AML-193 (cell line): ENCODE measurements around the gene BCL2L14.

Experiments used
- DNase-seq, 2 experiments: peaks; one replicate each; lab custom pipeline; 2025; lab: John Stamatoyannopoulos, UW

The BCL2L14 gene, protein sequence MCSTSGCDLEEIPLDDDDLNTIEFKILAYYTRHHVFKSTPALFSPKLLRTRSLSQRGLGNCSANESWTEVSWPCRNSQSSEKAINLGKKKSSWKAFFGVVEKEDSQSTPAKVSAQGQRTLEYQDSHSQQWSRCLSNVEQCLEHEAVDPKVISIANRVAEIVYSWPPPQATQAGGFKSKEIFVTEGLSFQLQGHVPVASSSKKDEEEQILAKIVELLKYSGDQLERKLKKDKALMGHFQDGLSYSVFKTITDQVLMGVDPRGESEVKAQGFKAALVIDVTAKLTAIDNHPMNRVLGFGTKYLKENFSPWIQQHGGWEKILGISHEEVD

GRCh38 chr12:12070674-12071656 lies at the start of gene BCL2L14:
Gene BCL2L14, plus strand, starts transcription at chr12:12070939. Its CDS starts 8,367 bp downstream, at chr12:12079306.
- no peak for DNase-seq

- DNase-seq, result peak; percentile 9 to 13
These were observed 48.3 kb upstream of the BCL2L14 start for GRCh38 chr12:12022306-12022936.

- no peak for DNase-seq
These were observed 47.3 kb upstream of the BCL2L14 start for GRCh38 chr12:12023456-12023855.

DNA sequence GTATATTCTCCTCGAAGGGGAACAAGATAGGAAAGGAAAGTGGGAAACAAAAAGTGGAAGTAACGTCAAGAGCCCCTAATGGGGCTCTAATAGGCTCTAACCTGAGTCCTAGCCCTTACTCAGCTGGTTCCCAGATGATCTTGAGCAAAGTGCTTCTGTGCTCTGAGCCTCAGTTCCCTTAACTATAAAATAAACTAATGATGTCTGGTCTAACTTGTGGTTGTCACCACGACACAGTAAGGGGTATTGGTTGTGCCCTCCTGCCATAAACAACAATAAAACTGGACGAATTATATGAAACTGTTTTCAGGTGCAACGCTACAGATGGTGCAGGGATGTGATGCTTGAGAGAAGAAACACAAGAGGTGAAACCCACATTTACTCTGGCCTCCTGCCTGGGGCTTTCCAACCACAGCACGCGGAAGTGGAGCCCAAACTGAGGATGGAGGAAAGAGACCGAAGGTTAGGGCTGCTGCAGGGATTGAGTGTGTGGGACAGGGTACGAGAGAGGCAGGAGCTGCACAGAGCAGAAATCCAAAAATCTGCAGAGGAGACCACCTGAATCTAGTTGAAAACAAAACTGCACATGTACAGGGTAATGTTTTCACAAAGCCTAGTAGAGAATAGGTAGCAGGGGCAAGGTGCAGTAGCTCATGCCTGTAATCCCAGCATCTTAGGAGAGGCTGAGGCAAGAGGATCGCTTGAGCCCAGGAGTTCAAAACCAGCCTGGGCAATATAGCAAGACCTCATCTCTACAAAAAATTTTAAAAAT lies 45.6 kb upstream of the BCL2L14 start:
- no peak for DNase-seq

GRCh38 chr12:12025799-12026386 lies 44.8 kb upstream of the BCL2L14 start:
- no peak for DNase-seq

DNA sequence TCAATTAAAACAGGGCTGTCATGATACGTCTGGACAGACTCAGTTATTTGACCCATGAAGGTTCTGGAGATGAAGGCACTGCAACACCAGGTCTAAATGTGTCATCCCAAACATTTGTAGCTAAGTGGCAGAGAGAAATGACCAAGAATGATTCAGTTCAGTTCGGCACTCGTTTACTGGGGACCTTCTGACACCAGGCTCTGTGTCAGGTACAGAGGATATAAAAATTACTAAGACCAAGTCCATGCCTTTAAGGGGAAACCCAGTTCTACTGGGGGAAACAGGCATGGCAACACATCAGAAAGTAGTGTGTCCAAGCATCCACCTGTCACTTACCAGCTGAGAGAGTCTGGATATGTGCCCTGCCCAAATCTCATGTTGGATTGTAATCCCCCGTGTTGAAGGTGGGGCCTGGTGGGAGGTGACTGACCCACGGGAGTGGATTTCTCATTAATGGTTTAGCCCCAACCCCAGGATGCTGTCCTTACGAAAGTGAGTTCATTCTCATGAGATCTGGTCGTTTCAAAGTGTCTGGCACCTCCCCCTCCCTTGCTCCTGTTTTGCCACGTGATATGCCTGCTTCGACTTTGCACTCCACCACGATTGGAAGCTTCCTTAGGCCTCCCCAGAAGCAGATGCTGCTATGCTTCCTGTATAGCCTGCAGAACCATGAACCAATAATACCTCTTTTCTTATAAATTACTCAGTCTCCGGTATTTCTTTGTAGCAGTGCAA lies 41.9 kb upstream of the BCL2L14 start:
- DNase-seq, result no peak

DNA sequence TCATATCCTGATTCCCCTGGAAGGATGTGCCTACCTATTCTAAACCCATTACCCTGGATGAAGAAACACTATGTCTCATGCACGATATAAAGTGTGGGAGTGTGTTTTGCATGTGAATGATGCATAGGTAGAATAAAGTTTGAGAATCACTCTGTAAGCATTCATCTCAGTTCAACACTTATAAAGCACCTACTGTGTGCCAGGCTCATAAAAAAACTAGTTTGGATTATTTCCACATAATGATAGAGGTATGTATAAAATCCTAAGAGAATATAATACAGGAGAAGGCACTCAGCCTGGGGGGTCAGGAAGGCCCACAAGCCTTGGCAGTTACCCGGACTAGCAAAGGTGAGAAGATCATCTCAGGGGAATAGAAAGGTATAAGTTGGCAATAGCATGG lies 41.1 kb upstream of the BCL2L14 start:
- no peak for DNase-seq

GRCh38 chr12:12032260-12032791 lies 38.4 kb upstream of the BCL2L14 start:
- no peak for DNase-seq

DNA sequence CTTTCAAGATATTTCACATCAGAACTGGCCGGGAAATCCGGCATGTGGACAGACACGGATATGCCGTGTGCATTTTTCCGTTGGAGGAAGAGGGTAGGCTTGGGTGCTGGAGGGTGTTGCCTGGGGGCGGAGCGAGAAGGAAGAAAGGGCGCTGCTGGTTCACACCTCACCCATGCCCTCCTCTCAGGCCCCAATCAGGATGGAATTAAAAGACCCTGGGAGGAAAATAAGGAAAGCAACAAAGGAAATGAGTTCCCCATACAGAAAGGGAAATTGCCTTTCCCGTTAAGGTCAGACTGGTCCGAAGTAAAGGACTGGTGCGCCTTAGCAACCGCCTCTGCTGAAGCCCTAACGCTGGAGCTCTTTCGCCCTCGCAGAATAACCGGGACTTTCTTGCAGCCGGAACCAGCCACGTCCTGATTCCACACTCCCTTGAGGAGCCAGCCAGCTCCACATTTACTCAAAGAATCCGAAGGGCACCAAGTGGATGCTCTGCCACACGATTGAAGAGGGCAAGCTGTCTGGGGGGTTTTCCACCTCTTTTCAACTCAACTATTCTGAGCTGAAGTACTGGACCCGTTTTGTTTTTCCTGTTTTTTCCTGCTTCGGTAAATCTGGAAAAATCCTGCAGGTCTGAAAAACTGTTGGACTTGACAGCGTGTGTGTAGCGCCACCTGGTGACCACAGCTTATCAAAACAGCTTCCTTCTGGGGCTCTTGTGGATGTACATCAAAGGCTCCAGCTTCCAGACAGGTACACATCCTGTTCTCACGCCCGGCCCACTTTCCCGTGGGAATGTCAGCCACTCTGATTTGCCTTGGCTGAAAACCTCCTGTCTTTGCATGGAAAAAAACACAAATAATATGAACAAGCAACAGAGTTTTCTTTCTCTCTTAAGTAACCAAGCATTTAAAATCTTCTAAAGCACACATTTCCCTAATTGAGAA lies 37.6 kb upstream of the BCL2L14 start:
- peak; percentile 43 to 47 for DNase-seq

DNA sequence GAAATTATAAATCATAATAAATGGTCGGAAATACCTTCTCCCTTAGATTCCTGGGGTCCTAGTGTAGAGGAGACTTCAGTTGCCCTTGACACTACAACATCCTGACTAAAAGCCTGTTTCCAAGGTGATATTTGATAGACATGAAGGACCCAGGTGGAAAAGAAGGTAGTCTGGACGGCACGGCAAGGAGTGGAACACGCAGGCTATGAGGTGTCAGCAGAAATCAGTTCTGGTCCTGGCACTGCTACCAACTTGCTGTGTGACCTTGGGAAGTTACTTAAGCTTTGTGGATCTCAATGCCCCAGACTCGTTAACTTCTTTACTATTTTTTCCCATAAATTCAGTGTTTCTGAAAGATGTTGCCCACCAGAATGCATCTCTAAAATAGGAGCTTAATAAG lies 36.9 kb upstream of the BCL2L14 start:
- no peak for DNase-seq

GRCh38 chr12:12034344-12034743 lies 36.4 kb upstream of the BCL2L14 start:
- no peak for DNase-seq

DNA sequence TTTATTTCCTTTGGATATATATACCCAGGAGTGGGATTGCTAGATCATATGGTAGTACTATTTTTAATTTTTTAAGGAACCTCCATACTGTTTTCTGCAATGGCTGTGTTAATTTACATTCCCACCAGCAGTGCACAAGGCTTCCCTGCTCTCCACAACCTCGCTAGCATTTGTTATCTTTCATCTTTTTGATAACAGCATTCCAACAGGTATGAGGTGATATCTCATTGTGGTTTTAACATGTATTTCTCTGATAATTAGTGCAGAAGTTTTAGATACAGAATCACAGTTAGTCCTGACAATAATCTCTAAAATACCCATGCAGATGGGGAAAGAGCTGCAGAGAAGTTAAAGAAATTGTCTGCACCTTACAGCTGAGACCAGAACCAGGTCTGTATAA lies 35.5 kb upstream of the BCL2L14 start:
- DNase-seq, result no peak

DNA sequence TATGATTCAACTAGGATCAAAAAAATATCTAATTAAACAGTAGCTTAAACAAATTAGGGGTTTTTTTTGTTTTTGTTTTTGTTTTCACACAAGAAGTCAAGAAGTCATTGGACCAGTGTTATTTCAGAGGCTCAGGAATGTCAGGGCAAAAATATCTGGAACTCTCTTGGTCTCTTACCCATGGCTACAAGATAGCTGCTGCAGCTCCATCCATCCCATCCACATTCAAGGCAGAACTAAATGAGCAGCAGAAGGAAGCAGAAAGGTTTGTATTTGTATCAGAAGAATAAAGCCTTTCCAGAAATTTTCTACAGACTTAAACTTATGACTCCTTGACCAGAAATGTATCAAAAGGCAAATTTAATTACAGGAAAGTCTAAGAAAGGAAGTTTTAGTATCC lies 33.8 kb upstream of the BCL2L14 start:
- no peak for DNase-seq

DNA sequence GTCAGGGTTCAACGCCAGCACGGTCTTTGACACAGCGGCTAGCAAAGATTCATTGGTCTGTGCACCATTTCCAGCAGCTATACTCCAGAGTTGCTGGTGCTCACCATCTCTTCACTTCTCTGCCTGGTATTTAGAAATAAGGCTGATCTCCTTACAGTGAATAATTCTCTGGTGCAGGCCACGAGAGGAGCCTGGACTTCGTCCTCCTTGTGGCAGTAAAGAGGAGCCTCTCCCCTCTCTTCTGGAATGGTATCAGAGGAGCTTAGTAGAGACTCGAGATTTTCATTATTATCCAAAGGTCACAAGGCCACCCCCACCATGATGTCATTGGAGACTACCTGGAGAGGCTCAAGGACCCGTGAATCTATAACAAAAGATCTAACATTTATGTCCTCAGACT lies 30.8 kb upstream of the BCL2L14 start:
- DNase-seq, result no peak

- no peak for DNase-seq
These were observed 24.3 kb upstream of the BCL2L14 start for GRCh38 chr12:12046401-12046800.

GRCh38 chr12:12047682-12048081 lies 23.1 kb upstream of the BCL2L14 start:
- DNase-seq, result no peak

- no peak for DNase-seq
These were observed 22.5 kb upstream of the BCL2L14 start for GRCh38 chr12:12048266-12048665.

DNA sequence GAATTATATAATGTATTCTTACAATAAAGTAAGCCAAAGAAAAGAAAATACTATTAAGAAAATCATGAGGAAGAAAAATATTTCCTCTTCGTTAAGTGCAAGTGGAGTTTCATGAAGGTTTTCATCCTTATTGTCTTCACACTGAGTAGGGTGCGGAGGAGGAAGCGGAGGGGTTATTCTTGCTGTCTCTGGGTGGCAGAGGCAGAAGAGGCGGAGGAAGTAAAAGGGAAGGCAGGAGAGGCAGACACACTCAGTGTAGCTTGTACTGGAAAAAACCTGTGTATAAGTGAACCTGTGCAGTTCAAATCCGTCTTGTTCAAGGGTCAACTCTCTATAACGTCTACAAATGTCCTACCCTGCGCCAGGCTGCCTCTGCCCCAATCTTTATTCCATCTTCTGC lies 22.0 kb upstream of the BCL2L14 start:
- no peak for DNase-seq

GRCh38 chr12:12051668-12052067 lies 19.1 kb upstream of the BCL2L14 start:
- DNase-seq, result no peak
